ENCODE measurements around the gene SAMD14. TPM values are rescaled to one million over a fixed set of nuclear protein-coding genes. Genes with fewer than 3 reads are reported as not detected.

The SAMD14 gene
- polyA plus RNA-seq, 1 experiment: 3.5 TPM

DNA sequence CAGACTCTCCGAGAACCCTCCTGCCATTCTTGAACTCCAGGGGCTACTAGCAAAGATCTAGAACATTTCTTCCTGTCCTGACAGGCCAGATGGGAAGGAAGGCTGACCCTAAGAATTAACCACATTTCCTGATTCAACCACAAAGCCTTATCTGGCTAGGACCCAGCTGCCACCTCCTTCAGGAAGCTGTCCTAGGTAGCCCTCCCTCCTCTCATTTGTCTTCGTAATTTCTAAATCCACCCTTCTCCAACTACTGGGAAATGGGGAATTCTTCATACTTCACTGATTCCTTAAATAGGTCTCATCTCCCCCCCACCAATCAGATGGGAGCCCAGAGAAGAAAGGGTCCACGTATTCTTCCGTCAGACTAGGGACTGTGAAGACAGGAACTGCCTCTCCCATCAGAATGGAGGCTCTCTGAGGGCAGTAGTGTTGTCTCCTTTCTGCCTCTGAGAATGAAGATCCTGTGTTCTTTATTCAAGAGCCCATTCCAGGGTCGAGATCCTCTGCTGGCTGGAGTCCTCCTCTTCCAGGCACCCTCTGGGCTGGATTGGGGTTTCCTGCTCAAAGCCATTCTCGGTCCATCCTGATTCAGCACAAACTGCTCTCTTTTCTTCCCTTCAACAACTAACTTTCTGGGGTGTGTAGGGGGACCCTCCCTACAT lies 2.1 kb downstream of the SAMD14 start:
- no peak for DNase-seq (ENCODE audit: low read depth, low spot score)
- H3K4me3 ChIP-seq (ENCODE audit: low read depth, low read length): no peak overlapping the region
- POLR2A ChIA-PET: no interaction called here
- no peaks in the 10 kb centered on the region; the same call in 1 of the 2 replicates for H3K9me3 ChIP-seq (ENCODE audit: control insufficient read depth, insufficient read depth, low read length)
- H3K27me3 ChIP-seq (ENCODE audit: control insufficient read depth, insufficient read depth, low read length): no peaks in the 10 kb centered on the region
- H3K27ac ChIP-seq (ENCODE audit: low read depth, low read length): no peak overlapping the region
- CTCF ChIA-PET: interaction anchor here (0.5 kb wide), 1 partner anchor 269 kb away, joined by 3 read pairs; no protein-coding TSS in a partner anchor
- TF ChIP-seq, protein P1, sequence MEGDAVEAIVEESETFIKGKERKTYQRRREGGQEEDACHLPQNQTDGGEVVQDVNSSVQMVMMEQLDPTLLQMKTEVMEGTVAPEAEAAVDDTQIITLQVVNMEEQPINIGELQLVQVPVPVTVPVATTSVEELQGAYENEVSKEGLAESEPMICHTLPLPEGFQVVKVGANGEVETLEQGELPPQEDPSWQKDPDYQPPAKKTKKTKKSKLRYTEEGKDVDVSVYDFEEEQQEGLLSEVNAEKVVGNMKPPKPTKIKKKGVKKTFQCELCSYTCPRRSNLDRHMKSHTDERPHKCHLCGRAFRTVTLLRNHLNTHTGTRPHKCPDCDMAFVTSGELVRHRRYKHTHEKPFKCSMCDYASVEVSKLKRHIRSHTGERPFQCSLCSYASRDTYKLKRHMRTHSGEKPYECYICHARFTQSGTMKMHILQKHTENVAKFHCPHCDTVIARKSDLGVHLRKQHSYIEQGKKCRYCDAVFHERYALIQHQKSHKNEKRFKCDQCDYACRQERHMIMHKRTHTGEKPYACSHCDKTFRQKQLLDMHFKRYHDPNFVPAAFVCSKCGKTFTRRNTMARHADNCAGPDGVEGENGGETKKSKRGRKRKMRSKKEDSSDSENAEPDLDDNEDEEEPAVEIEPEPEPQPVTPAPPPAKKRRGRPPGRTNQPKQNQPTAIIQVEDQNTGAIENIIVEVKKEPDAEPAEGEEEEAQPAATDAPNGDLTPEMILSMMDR (IDR thresholded peaks at IDR 0.05; ENCODE audit: low read depth, low read length): no peak

DNA sequence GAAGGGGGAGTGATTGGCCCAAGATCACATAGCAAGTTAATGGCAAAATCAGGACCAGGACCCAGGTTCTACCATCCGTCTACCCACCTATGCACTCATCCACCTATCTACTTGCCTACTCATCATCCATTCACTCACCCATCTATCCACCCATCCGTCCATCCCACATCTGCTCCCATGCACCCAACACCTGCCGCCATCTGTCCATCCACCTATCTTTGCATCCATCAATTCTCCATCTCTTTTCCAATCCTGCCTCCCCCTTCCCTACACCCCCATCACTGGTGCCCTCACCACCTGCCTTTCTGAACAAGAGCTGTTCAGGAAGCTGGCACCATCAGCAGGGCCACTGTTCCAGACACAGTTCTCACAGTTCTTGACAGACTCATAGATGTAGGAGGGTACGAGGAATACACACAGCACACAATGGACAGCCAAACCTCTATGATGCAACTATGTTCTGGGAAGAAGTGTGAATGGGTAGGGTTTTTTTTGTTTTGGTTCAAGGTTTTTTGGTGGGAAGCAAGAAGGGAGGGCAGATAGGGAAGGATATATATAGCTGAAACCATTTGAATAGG lies 4.5 kb downstream of the SAMD14 start:
- no peak for DNase-seq (ENCODE audit: low read depth, low spot score)
- Histone ChIP-seq H3K27ac (ENCODE audit: low read depth, low read length) (no peak overlapping the region), H3K4me3 (ENCODE audit: low read depth, low read length) (no peak overlapping the region), H3K9me3 (ENCODE audit: control insufficient read depth, insufficient read depth, low read length) (no peaks in the 10 kb centered on the region; the same call in 1 of the 2 replicates), H3K27me3 (ENCODE audit: control insufficient read depth, insufficient read depth, low read length) (no peaks in the 10 kb centered on the region)
- ChIA-PET POLR2A (no interaction called here), CTCF (interaction anchor here (1.7 kb wide), 1 partner anchor 32 kb away, joined by 3 read pairs; no protein-coding TSS in a partner anchor)
- TF ChIP-seq, protein P1 (IDR thresholded peaks at IDR 0.05; ENCODE audit: low read depth, low read length): no peak

DNA sequence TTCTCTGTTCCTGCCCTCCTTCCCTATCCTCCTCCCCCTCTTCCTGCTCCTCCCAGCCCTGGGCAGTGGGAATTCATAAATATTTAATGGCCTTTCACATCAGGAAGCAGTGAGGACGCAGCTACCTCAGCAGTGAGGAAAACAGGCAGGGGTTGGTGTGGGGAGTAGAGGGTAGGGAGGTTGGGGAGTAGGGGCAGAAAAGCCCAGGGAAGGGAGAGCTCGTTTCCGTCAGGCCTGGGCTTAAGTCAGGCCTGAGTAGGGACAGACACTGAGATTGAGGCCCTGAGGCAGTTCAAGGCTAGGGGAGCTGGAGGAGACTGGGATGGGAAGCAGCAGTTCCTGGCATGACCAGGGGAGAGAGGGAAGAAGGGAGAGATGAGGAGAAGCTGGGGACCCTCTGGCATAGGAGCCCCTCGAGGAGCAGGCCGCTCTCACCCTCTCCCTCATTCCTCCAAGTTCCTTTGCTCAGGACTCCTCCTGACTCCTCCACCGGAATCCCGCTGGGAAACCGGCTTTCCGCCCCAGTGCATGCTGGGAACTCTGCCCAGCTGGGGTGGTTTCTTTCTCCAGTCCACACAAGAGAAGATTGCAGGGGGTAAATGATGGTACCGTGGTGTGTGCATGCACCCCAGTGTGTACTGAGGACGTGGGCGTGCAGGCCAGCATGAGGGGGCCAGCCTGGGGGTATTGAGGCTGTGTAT lies 6.2 kb downstream of the SAMD14 start:
- ChIA-PET POLR2A (interaction anchor here (0.5 to 1.5 kb wide), 5 partner anchors 8 to 169 kb away, joined by 3 to 6 read pairs (median 4); no protein-coding TSS in a partner anchor), CTCF (interaction anchor here (0.6 to 3.9 kb wide), 5 partner anchors 28 to 175 kb away, joined by 3 to 21 read pairs (median 4); partner anchors contain the start of gene PDK2)
- DNase-seq (ENCODE audit: low read depth, low spot score): no peak
- H3K27ac ChIP-seq (ENCODE audit: low read depth, low read length): peak overlapping the region; percentile 21
- TF ChIP-seq, protein P1 (IDR thresholded peaks at IDR 0.05; ENCODE audit: low read depth, low read length): no peak
- no peak overlapping the region; the same call in 1 of the 2 replicates for H3K4me3 ChIP-seq (ENCODE audit: low read depth, low read length)
- H3K9me3 ChIP-seq (ENCODE audit: control insufficient read depth, insufficient read depth, low read length): no peaks in the 10 kb centered on the region
- peaks cover 2% of the 10 kb centered on the region for H3K27me3 ChIP-seq (ENCODE audit: control insufficient read depth, insufficient read depth, low read length)

DNA sequence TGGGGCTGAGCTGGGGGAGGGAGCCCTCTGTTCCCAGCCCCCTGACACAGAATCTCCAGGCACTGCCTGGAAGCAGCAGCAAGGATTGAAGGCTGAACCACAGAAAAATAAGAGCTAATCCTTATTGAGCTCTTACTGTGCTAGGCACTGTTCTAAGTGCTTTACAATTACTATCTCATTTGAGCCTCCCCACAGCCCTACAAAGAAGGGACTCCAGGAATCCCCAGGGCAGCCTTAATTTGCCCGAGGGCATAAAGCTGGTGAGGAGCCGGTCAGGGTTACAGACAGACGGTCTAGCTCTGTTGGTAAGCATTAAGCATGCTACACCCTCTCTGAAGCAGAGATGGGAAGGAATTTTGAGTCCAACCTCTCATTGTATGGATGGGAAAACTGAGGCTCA lies 7.0 kb downstream of the SAMD14 start:
- TF ChIP-seq, protein P1 (IDR thresholded peaks at IDR 0.05; ENCODE audit: low read depth, low read length): no peak
- Histone ChIP-seq H3K27me3 (ENCODE audit: control insufficient read depth, insufficient read depth, low read length) (peaks cover 3% of the 10 kb centered on the region), H3K9me3 (ENCODE audit: control insufficient read depth, insufficient read depth, low read length) (no peaks in the 10 kb centered on the region; the same call in 1 of the 2 replicates), H3K27ac (ENCODE audit: low read depth, low read length) (no peak overlapping the region), H3K4me3 (ENCODE audit: low read depth, low read length) (no peak overlapping the region)
- POLR2A ChIA-PET: interaction anchor here (0.5 to 1.5 kb wide), 4 partner anchors 29 to 170 kb away, joined by 3 to 6 read pairs (median 4); no protein-coding TSS in a partner anchor
- DNase-seq (ENCODE audit: low read depth, low spot score): no peak
- CTCF ChIA-PET: interaction anchor here (0.5 to 3.9 kb wide), 7 partner anchors 29 to 184 kb away, joined by 3 to 21 read pairs (median 4); partner anchors contain the start of gene PDK2

Data from AG04450 (cell line).